Activated CD4-positive, alpha-beta T cell treated with anti-CD3 and anti-CD28 coated beads for 4 hours (primary cell): ENCODE results near the gene IDH2.
"Not testable (repeated sequence)": the region's sequence is repeated elsewhere in the genome, so short reads cannot be mapped to it uniquely, and the experiment has no call there.

Experiments used
- DNase-seq, 2 donors: peaks; one replicate each; pipeline ENCODE4 v3.0.0-alpha.2; 2020

The IDH2 gene

GRCh38 chr15:90101969-90102890 is at the start of gene IDH2:
Gene IDH2, minus strand, starts transcription at chr15:90102468. Its CDS starts 78 bp downstream, at chr15:90102390.
- DNase-seq: peak; percentile 62 to 68

- DNase-seq: not testable (repeated sequence)
Observed at GRCh38 chr15:90150551-90150950, 48.3 kb upstream of the IDH2 start.

- no peak for DNase-seq
Observed at GRCh38 chr15:90149609-90150340, 47.5 kb upstream of the IDH2 start.

GRCh38 chr15:90146198-90146761 is 44.0 kb upstream of the IDH2 start:
- not testable (repeated sequence) for DNase-seq

GRCh38 chr15:90145761-90146160 is 43.5 kb upstream of the IDH2 start:
- DNase-seq: no peak

GRCh38 chr15:90145259-90145658 is 43.0 kb upstream of the IDH2 start:
- no peak for DNase-seq

GRCh38 chr15:90143166-90143655 is 40.9 kb upstream of the IDH2 start:
- DNase-seq: peak; percentile 56 to 61

GRCh38 chr15:90142216-90143165 is 40.2 kb upstream of the IDH2 start:
- peak; percentile 40 to 50 for DNase-seq

GRCh38 chr15:90141646-90142045 is 39.4 kb upstream of the IDH2 start:
- no peak for DNase-seq

GRCh38 chr15:90139549-90139948 is 37.3 kb upstream of the IDH2 start:
- DNase-seq: peak in 1 of 2 donors; percentile 17

GRCh38 chr15:90138071-90138833 is 36.0 kb upstream of the IDH2 start:
- DNase-seq: no peak

GRCh38 chr15:90132437-90132836 is 30.2 kb upstream of the IDH2 start:
- DNase-seq: no peak

GRCh38 chr15:90131848-90132247 is 29.6 kb upstream of the IDH2 start:
- DNase-seq: no peak

GRCh38 chr15:90130291-90130690 is 28.0 kb upstream of the IDH2 start:
- no peak for DNase-seq

GRCh38 chr15:90126596-90127435 is 24.5 kb upstream of the IDH2 start:
- no peak for DNase-seq

GRCh38 chr15:90126022-90126421 is 23.8 kb upstream of the IDH2 start:
- no peak for DNase-seq

- DNase-seq: no peak
Observed at GRCh38 chr15:90124507-90124906, 22.2 kb upstream of the IDH2 start.

GRCh38 chr15:90121086-90121485 is 18.8 kb upstream of the IDH2 start:
- DNase-seq: no peak

- no peak for DNase-seq
Observed at GRCh38 chr15:90119367-90119766, 17.1 kb upstream of the IDH2 start.

GRCh38 chr15:90115783-90116182 is 13.5 kb upstream of the IDH2 start:
- DNase-seq: no peak
